CD4-positive, alpha-beta T cell treated with Interleukin-4 for 4 hours (primary cell): ENCODE measurements around the gene SH3D21.

Experiments
- DNase-seq: peaks from one replicate; pipeline ENCODE4 v3.0.0-alpha.2; 2020

The SH3D21 gene

DNA sequence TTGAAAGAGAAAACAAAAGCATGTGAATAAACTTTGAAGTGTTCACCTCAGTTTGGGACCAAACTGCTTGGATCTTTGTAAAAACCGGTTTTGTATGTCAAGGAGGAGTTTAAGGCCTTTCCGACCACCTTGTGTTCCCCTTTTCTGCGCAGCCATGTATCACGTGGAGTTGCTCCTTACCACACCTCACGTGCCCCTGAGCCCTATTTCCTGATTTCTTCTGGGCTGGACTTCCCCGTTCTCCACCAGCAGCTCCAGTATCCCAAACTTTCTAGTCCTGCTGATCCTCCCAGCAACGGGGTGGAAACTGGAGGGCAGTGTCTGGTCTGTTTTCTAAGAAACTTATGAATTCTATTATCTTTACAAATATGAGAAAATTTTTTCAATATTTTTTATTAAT lies 1.6 kb upstream of the SH3D21 start:
- no peak for DNase-seq

DNA sequence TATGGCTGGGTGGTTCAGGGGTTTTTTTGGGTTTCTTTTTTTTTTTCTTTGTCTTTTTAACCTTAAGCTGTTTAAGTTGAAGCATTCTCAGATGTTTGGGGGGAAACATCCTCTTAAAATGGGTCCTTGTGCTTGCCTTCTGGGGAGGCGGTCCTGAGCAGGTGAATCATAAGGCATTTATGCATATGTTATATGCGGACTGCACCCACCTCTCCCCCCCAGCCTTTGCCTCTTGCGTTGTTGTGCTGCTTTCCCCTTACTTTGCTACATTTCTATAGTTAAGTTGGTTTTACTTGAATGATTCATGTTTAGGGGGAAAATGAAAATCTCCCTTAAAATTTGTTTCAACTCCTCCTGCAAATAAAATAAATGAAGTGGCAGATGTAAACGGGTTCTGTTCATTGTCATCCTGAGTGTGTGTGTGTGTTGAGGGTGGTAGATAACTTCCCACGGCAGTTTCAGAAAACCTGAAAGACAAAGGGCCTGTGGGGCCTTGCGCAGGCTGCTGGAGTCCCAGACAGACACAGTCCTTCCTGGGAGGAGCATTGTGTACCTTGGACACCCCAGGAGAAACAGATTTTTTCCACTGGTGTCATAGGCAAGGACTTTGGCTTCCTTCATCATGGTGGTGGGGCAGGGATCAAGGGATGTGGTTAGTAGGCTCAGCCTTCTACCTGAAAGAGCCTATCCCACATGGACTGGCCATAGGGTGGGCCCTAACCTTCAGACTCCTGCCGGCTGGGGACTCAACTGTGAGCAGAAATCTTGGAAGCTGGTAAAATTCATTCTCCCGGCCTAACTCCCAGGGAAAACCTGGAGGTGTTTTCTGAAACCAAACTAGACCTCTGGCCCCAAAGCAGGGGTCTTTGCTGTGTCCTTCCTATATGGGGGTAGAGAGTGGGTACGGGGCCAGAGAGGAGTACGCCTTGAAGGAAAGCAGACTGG lies 926 bp upstream of the SH3D21 start:
- no peak for DNase-seq

DNA sequence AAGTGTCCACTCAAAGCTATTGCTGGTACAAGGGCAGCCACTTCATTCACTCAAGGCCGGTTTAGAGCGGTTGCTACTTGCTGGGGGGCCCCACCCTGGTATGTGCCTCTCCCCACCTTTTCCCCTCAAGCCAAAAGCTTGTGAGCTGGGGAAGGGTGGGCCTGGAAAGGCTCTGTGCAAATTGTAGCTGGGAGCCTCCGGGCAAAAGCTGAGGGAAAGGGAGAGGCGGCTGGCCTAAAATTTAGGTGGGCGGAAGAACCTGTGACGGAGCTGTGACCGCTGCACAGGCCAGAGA lies 306 bp upstream of the SH3D21 start:
- no peak for DNase-seq

DNA sequence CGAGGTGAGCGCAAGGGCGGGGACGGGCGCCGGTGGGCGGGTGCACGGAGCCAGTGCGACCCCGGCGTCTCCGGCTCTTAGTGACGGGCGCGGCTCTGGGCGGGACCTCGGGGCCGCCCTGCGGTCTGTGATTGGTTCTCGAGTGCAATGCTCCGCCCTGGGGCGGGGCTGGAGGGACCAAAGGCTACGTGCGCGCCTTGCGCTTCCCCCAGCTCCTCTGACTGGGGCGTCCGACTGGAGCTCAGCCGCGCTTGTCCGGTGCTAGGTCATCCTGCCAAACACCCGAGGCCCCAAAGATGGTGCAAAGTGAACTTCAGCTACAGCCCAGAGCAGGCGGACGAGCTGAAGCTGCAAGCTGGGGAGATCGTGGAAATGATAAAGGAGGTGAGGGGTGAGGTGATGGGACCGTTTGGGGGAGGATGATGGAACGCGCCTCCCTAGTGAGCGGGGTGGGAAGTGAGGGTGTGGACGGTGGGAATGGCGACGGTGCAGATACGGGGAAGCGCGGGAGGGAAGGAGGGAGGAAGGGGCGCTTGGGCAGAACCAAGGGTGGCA lies 811 bp downstream of the SH3D21 start:
- peak; percentile 90 for DNase-seq

DNA sequence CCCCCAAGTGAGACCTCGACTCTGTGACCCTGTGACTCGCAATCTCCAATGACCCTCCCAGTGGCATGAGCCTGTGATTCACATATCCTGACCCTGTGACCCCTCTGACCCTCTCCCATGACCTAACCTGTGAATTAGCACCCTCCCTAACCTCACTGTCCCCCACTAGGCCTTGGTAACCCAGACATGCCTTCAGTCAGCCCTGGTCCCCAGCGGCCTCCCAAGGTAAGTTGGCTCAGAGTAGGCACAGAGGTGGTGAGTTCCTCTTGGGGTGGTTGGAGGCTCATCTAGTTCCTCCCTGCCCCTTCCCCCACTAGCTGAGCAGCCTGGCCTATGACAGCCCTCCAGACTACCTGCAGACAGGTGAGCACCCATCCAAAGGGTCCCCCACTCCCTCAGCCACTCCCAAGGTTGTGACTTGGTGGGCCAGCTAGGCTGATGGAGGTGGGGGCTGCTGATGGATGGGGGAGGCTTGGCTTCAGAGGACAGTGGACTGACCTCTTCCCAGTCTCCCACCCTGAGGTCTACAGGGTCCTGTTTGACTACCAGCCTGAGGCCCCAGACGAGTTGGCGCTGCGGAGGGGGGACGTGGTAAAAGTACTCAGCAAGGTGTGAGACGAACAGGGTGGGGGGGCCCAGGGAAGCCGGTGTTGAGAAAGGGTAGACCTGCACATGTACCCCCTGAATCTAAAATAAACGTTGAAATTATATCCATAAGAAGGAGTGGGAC lies 1.6 kb downstream of the SH3D21 start:
- no peak for DNase-seq

DNA sequence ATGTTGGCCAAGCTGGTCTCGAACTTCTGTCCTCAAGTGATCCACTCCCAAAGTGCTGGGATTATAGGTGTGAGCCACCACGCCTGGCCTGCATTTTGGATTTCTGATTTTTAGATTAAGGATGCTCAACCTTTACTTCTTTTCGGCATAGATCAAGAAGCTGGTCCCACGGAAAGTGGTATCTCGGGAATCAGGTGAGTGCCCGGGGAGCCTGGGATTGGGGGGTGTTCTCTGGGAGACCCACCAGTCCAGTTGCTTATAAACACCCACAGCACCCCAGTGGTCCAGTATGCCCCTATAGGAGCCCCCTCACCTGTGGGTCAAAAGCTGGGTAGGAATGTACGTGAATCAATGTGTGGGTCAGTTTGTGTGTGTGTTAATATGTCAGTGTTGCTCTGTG lies 3.2 kb downstream of the SH3D21 start:
- DNase-seq = no peak

DNA sequence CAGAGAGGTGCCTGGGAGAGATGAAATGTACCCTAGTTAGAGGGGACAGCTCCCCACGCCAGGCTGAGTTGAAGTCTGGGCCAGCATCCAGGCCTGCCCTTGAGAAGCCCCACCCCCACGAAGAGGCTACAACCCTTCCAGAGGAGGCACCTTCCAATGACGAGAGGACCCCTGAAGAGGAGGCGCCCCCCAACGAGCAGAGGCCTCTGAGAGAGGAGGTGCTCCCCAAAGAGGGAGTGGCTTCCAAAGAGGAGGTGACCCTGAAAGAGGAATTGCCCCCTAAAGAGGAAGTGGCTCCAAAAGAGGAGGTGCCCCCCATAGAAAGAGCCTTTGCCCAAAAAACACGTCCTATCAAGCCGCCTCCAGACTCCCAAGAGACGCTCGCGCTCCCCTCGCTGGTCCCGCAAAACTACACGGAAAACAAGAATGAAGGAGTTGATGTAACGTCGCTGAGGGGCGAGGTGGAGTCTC lies 14.2 kb downstream of the SH3D21 start:
- no peak for DNase-seq

DNA sequence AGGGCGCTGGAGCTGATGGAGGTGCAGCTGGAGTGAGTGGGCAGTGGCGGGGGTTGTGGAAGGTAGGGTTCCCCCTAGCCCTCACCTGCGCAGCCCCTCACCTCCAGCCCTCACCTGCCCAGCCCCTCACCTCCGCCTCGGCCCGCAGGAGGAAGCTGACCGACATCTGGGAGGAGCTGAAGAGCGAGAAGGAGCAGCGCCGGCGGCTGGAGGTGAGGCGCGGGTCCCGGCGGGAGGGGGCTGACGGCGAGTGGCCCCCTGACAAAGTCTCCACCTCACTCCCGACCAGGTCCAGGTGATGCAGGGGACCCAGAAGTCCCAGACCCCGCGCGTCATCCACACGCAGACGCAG lies 14.6 kb downstream of the SH3D21 start:
- no peak for DNase-seq

DNA sequence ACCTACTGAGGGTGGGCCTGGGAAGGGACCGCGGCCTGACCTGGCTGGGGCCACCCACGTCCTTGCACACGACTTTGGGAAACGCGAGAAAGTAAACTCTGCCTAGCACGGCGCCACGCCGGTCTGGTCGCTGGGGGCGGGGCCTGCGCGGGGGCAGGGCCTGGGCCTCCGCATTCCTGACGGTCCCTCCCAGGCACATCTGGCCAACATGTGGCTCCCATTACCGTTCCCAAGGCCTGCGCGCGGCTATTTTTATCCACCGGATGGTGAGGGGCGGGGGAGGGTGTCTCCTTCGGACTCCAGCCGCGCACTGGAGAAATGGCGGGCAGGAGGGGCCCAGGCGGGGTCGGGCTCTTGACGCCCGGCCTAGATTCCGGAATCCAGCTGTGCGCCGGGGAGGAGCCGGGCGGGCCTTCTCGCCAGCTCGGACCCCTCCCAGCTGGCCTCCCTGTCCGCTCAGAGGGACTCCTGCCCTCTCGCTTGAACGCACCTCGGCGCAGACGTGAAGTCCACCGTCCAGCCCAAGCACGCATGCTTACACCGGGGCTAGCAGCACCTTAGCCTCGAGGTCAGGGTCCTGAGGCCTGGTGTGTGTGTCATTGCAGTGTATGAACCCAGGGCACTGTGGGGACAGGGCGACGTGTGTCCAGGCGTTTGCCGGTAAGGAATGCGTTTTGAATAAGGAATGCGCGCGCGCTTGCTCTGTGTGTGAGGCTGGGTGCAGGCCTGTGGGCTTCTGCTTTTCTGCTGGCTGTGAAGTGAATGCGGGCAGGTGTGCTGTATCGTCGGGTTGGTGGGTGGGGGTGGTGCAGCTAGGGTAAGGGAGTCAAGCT lies 15.2 kb downstream of the SH3D21 start:
- no peak for DNase-seq

DNA sequence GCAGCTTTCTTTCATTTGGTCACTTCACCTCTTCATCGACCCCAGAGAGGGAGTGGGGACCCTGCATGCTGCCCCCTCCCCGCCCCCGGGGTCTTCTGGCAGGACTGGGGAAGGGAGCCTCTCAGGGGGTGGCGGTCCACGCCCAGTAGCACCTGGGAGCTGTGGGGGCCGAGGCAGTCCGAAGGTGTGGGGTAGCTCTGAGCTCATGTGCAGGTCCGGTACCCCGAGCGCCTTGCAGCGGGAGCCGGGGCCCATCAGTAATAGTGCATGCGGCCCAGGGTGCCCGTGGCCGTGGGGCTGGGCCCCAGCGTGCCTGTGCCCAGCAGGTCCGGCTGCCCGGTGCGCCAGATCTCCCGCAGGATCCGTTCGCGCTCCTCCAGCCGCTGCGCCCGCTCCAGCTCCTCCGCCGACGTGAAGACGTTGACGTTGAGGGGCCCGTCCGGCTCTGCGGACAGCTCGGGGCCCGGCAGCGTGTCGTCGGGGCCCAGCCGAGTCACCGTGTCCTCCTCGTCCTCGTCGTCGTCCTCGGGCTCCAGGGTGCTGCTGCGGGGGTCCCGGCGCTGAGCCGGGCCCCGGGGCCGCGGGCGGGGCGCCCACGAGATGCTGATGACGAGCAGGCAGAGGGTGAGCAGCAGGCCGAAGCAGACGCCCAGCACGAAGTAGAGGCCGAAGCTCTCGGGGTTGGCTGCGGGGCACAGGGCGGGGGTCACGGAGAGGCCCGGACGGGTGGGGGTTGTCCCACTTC lies 16.0 kb downstream of the SH3D21 start:
- no peak for DNase-seq

DNA sequence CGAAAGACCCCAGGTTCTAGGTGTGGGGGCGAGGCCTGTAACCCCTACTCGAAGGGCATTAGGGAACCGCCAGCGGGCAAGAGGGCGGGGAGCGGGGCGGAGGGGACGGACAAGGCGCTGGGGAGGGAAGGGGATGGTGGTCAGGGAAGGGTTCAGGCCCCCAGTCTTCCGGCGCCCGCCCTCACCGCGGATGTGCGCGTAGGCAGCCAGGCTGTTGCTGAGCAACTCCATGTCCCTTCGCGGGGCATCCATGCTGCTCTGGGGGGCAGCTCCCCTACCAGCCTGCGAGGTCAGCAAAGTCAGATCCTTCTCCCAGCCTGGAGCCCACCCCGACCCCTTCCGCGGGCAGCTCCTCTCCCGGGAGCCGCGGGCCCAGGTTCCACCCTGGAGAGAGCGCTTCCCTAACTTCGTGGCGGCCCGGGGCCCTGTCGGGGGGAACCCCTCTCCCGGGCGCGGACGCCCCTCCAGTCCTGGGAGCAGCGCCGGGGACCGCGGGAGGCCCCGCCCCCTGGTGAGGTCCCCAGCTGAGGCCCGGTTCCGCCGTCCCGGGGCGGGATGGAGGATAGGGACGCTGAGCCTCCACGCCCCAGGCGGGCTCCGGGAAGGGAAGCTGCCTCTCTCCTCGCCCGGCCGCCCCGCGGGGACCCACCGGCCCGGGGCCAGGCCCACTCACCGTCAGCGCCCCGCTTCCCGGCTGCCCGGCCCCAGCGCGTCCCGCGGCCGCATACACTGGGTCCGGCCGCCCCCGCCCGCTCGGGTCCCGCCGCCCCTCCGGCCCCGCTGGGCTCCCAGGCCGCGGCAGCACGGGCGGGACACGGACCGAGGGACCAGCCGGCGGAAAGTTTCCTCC lies 16.8 kb downstream of the SH3D21 start:
- DNase-seq = no peak

DNA sequence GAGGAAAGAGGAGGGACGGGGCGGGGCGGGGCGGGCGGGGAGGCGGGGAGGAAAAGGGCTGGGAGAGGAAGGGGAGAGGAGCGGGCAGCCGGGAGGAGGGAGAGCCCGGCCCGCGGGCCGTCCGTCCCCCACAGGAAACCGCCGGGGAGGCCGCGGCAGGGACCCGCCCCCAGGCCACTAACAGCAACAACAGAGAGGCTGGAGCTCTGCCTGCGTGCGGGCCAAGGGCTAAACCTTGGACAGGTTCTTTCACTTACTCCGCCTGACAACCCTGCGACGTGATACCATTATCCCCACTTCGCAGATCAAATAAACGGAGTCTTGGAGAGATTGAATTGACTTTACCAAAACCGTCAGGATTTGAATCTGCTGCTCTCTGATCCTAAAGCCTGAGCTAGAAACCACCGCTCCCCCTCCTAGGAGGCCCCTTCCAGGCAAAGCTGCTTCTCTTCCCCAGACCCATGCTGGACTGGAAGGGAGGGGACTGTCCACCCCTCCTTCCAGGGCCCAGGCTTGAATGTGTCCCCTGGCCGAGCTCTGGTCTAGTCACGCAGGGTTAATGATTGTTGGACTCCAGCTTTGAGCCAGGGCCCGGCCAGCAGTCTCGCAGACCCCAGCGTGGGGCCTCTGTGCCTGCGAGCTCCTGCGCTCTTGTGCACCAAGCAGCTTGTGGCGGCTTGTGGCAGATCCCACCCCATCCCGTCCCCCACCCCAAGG lies 17.6 kb downstream of the SH3D21 start, which contains the start of gene EVA1B:
Gene EVA1B, minus strand, starts transcription at position 10 of the 717 bp plus-strand sequence. CDS start 608 bp downstream, outside the sequence.
- peak; percentile 32 for DNase-seq

DNA sequence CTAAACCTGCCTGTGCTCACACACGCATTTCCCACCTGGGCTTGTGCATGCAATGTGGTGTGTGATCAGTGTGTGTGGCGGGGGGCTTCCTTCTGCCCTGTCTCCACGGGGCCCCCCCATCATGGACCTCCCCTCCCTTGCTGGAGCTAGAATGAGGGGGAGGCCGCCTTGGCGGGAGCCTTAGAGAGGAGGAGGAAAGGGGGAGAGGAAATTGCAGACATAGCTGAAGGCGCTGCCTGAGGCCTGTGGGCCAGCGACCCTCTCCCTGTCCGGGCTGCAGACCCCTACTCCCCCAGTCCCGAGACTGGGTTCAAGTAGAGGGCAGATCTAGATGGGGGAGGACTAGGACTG lies 18.2 kb downstream of the SH3D21 start:
- no peak for DNase-seq

DNA sequence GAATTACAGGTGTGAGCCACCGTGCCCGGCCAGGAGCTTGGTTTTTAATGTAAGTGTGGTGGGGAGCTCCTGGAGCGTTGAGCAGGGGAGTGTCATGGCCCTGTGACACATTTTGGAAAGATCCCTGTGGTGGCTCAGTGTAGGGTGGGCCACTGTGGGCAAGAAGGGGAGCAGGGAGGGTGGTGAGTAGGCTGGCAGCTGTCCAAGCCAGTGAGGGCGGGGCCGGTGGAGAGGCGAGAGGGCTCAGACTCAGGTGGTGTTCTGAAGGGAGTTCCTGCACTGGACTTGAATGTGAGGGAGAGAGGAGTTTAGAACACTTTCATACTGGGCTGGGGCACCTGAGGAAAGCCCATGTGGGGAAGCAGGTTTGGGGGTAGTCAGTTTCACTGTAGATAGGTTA lies 20.3 kb downstream of the SH3D21 start:
- no peak for DNase-seq

DNA sequence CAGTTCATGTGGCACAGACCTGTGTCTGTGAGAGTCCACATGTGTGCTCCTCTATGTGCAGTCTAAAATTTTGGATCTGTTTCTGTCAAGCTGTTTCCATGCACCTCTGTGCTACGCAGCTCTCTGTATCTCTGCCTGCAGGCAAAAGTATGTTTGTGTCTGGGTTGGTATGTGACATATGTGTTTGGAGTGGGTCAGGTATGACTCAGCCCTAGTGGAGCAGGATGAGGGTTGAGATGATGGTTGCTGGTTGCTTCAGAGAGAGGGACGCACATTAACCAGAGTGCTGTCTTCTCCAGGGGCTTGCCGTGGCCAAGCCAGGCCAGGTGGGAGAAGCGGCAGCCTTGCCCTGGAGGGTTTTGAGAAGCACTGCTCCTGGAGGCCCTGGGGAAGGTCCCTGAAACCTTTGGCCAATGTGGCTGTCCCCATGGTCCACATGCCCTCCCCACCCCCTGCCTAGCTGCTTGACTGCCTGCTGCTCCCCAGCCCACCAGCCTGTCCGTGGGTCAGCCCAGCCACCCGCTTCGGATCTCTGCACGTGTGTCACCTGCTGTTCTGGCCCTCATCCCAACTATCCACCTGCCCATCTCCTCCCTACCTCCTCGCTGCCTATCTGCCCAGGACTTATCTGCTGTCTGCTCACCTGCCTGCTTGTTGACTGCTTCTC lies 21.4 kb downstream of the SH3D21 start:
- DNase-seq = no peak

DNA sequence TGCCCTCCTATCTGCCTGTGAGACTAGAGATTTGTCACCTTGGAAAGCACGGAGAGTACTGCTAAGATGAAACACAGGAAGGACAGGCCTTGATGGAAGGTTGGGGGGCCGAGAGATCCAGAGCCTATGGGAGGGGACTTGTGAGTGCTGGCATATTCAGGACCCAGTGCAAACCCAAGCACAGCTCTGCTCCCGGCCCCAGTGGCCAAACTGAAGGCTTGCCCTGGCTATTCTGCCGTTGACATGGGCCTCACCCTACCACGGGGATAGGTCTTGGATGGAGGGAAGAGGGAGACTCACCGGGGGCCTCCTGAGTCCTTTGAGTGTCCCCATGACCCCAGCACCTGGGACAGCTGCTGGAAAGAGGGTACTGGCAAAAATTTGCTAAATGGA lies 21.9 kb downstream of the SH3D21 start:
- DNase-seq = no peak

DNA sequence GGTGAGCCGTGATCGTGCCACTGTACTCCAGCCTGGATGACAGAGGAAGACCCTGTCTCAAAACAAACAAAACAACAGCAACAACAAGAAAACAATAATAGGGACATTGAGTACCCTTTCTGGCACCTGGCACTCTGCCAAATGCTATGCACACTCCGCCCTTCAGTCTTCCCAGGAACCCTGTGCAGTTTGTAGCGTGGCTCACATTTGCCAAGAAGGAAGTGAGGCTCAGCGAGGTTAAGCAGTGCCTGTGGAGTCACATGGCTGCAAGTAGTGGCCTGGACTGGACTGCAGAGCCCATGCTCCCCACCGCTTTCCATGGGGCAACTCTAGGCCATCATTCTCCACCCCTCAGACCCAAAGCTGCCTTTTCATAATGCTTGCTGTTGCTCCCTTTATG lies 22.5 kb downstream of the SH3D21 start:
- no peak for DNase-seq

DNA sequence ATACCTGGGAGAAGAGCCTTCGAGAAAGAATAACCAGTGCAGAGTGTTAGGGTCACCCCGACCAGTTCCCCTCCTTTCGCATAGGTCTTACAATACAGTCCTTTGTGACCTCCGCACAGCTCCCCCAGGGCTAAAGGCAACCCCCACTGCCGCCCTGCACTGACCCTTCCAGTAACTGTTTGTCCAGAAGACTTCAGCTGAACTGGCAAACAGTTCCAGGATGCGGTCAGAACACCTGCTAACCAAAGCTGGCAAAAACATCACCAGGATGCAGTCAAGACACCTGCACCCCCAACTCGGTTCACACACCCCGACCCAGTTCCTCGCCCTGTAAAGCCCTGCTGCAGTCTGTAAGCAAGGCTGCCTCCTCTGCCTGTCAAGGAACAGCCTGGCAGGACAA lies 23.6 kb downstream of the SH3D21 start:
- DNase-seq = no peak

DNA sequence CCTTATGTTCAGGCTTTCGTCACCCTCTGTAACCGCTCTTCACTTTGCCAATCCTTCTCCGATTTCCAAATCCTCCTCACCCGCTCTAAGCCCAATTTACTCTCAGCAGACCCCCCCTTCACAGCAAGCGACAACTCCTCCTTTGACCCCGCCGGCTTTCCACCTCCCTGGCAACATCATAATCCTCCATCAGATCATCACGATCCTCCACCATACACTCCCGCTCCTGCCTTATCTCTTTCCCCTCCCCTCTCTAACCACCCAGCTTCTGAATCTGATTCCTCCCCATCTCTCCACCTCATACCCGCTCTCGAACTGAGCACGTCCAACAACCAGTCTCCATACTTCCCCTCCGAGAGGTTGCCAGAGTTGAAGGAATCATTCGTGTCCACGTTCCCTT lies 24.8 kb downstream of the SH3D21 start:
- DNase-seq = no peak

DNA sequence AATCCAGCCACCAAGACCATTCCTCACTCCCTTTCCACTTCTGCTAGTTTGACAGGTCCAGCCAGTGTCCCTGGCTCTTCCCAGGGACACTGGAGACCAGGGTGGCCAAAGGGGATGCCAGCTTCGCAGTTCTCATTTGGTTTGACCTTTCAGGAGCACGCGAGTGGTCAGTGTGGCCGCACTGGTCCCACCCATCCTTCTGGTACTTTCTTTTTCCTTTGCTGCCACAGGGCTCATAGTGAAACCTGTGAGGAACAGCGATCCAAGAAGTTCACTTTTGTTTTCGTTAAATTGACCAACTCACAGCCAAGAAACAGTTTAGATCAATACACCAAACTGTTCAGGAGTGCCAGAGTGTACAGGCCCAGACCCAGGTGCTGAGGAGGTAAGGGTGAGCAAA lies 31.7 kb downstream of the SH3D21 start:
- DNase-seq = no peak
